Loucy (cell line): Measurements from ENCODE around the gene CTIF.

Experiments
- CTCF ChIP-seq: fragments of 200-600 bp; sonication (generic); conservative IDR thresholded peaks from 2 replicates; pipeline ENCODE4 v1.5.1; 2014; ENCODE audit warnings: mild to moderate bottlenecking, antibody characterized with exemption, low read length
- EZH2phosphoT487 ChIP-seq: fragments of 200-600 bp; IDR thresholded peaks from 2 replicates; pipeline ENCODE4 v1.6.1; 2018; ENCODE audit warnings: antibody characterized with exemption, mild to moderate bottlenecking, moderate library complexity, borderline replicate concordance

DNA sequence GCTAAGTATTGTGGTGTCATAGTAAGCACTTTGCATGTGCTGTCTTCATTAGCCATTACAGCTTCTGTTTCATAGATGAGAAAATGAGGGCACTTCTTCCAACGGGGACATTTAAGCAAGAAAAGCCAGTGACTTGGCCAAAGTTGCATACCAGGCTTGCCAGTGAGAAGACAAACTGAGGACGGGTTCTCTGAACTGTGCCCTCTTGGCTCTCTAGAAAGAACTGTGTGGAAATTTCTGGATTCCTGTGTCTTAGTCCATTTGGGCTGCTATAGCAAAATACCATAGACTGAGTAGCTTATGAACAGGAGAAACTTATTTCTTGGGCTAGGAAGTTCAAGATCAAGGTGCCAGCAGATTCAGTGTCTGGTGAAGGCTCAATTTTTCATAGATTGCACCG, 13.3 kb downstream of the CTIF start:
- TF ChIP-seq CTCF: no peak
- TF ChIP-seq EZH2phosphoT487: no peak
